Naive thymus-derived CD8-positive, alpha-beta T cell (primary cell): ENCODE data around the gene CLDND2. TPM values are rescaled to one million over a fixed set of nuclear protein-coding genes. Genes with fewer than 3 reads are reported as not detected.
"Not testable (repeated sequence)": the region's sequence is repeated elsewhere in the genome, so short reads cannot be mapped to it uniquely, and the experiment has no call there.

Experiments used
- ATAC-seq, 2 donors: fragments of 150-1000 bp; cut with Tn5 transposase in 1 of 2; sonication (Bioruptor Pico), chemical (Tn5 transposase) in 1 of 2; 1 replicate in 1 of 2; 2 replicates in 1 of 2; pipeline ENCODE4 v1.10.0; 2021; ENCODE audit warnings: mild to moderate bottlenecking in 2 of 2, moderate library complexity in 2 of 2
- POLR2A ChIA-PET: fragments of 350-600 bp; sonication (Branson Sonifier 250); formaldehyde crosslinking; loops from one replicate; lab custom pipeline; 2021; ENCODE audit warnings: antibody characterized with exemption; lab: Charles Lee
- DNase-seq, 10 donors: peaks; one replicate each; pipeline versions ENCODE4 v3.0.0 to v3.0.0-alpha.2; 2020 to 2022
- H3K27ac Mint-ChIP-seq, 10 donors: one replicate each; pipeline ENCODE4 v1.8.0; 2020 to 2022; ENCODE audit warnings: mild to moderate bottlenecking in 10 of 10, mixed read lengths in 10 of 10, moderate library complexity in 4 of 10, inconsistent platforms in 1 of 10
- H3K27me3 Mint-ChIP-seq, 5 donors: one replicate each; pipeline ENCODE4 v1.8.0; 2021 to 2022; ENCODE audit warnings: mixed read lengths in 5 of 5
- H3K36me3 Mint-ChIP-seq, 3 donors: one replicate each; pipeline ENCODE4 v1.8.0; 2020 to 2022; ENCODE audit warnings: mixed read lengths in 3 of 3, mild to moderate bottlenecking in 2 of 3, inconsistent platforms in 1 of 3
- H3K4me1 Mint-ChIP-seq, 4 donors: one replicate each; pipeline ENCODE4 v1.8.0; 2021 to 2022; ENCODE audit warnings: mixed read lengths in 4 of 4
- H3K4me3 Mint-ChIP-seq, 10 donors: one replicate each; pipeline ENCODE4 v1.8.0; 2020 to 2022; ENCODE audit warnings: mild to moderate bottlenecking in 10 of 10, mixed read lengths in 10 of 10, moderate library complexity in 6 of 10, inconsistent platforms in 1 of 10
- H3K9me3 Mint-ChIP-seq, 9 donors: one replicate each; pipeline ENCODE4 v1.8.0; 2020 to 2022; ENCODE audit warnings: mixed read lengths in 9 of 9, mild to moderate bottlenecking in 3 of 9, inconsistent platforms in 1 of 9, moderate library complexity in 1 of 9
- polyA plus RNA-seq, 3 donors: library from polyadenylated mRNA; unstranded; fragments of 300-500 nt; fragmentation: Illumina TruSeq; gene quantifications; one replicate each; pipeline ENCODE4 v1.2.3, GENCODE V29; 2021
- total RNA-seq, 8 experiments: library from RNA in 2 of 8; stranded (reverse) in 2 of 8; gene quantifications; one replicate each; pipeline ENCODE4 v1.2.3 and lab custom pipeline; 2021 to 2026

Gene CLDND2, protein sequence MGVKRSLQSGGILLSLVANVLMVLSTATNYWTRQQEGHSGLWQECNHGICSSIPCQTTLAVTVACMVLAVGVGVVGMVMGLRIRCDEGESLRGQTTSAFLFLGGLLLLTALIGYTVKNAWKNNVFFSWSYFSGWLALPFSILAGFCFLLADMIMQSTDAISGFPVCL
- total RNA-seq (1 to 10 TPM in 1 of 2 experiments, under 1 TPM in 1; 0.73 to 1.7 TPM), polyA plus RNA-seq (not detected), total RNA-seq (lab: John Stamatoyannopoulos, UW) (0 to 1.3 (median 0.45) reads per million in 6 experiments)

DNA sequence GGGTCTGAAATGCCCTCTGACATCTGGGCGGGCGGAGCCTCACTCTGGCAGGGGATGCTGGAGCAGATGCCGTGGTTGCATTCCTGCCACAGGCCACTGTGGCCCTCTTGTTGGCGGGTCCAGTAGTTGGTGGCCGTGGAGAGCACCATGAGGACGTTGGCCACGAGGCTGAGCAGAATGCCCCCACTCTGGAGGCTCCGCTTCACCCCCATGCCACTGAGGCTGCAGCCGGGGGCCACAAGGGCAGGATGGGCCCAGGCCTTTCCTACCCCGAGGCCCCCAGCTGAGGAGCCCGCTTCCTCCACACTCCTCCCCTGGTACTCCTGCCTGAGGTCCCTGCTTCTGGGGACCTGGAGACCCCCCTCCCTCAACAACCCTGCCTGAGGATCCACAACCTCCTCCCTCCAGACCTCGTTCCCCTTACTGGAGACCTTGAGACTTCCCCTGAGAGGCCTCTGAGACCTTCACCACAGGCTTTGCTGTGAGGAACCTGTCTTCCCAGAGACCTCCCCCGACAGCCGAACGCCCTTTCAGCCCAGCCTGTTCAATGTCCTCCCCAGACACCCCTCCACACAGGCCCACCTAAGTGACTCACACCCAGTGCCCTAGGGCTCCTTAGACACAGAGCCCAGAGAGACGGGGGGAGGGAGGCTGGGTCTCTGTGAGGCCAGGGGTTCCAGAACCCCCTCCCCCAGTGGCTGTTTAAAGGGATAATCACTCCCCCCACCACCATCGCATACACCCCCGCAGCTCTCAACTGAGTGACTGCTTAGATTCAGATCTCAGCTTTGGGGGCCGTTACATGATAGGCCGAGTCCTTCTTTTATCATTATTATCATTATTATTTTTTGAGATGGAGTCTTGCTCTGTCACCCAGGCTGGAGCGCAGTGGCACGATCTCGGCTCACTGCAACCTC is at the start of gene CLDND2:
CLDND2 (minus strand) TSS at position 638 of the 917 bp plus-strand sequence; CDS start at position 212, 426 bp downstream.
- ATAC-seq (no peak), DNase-seq (peak in 6 of 10 donors; percentile 10 to 54 (median 30))
- POLR2A ChIA-PET, result interaction anchor here (1.3 to 1.5 kb wide), 5 partner anchors 14 to 245 kb away, joined by 3 to 5 read pairs (median 4); no protein-coding TSS in a partner anchor
- no peaks in the 10 kb centered on the region for H3K27me3 Mint-ChIP-seq
- H3K4me3 Mint-ChIP-seq, result peak within 1 kb of the TSS; percentile 93 to 100 (median 98)
- H3K27ac Mint-ChIP-seq, result peak within 1 kb of the TSS; percentile 91 to 98 (median 96)
- no peaks in the 10 kb centered on the region for H3K9me3 Mint-ChIP-seq
- no peaks in the 10 kb centered on the region for H3K36me3 Mint-ChIP-seq
- peaks cover 61 to 83% (median 77%) of the 10 kb centered on the region in 4 donors for H3K4me1 Mint-ChIP-seq

DNA sequence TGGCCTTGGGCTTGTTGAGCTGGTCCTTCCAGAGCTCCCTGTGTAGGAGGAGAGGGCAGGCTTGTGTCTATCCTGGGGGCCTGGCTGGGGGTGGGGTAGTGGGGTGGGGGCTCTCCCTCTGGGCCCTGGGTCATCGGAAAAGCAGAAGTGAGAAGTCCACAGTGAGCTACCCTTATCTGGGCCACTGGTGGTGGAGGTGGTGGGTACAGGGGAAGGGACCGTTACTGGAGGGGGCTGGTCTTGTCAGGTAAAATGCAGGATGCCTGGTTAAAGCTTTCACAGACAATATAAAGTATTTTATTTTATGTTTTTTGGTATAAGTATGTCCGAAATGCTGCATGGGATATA is 49.0 kb upstream of the CLDND2 start:
- DNase-seq (no peak), ATAC-seq (no peak)
- Mint-ChIP-seq H3K4me1 (peaks cover 5 to 28% (median 7%) of the 10 kb centered on the region in 4 donors), H3K27ac (peak overlapping the region in 2 of 10 donors; percentile 74 to 76), H3K9me3 (no peaks in the 10 kb centered on the region), H3K4me3 (no peak overlapping the region), H3K27me3 (peaks cover 5 to 36% (median 12%) of the 10 kb centered on the region in 5 donors), H3K36me3 (no peaks in the 10 kb centered on the region)
- POLR2A ChIA-PET, result interaction anchor here (1.1 kb wide), 1 partner anchor 77 kb away, joined by 3 read pairs; no protein-coding TSS in a partner anchor

DNA sequence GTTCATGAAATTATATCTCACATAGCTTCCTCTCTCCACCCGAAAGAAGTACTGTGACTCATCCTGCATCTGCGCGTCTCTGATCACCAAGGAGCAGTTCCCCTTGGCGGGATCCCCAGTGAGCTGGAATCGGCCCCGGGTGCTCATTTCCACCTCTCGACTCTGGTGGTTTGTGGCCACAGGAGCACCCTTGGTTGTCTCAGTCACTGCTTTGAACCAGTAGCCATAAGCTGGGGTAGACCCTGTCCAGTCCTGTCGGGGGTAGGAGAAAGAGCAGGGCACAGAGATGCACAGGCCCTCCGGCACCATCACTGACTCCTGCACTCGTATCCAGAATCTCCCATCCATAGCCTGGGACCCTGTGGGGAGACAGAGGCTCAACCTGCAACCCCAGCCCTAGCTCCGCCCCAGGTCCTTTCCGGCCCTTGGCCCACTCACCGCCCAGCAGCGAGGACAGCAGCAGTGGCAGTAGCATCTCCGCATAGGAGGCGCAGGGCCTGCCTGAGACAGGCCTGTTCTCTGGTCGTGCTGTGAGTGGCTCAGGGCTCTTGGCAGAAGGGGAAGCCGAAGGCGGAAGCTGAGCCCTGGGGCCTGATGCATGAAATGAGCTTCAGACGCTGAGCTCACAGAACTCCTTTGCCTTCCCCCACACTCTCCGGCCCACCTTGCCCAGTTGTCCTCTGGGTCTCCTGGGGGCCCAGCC is 48.5 kb upstream of the CLDND2 start, which contains the start of gene SIGLEC10:
SIGLEC10 (minus strand) TSS at position 536 of the 703 bp plus-strand sequence; CDS start at position 475, 61 bp downstream.
- peaks cover 5 to 33% (median 13%) of the 10 kb centered on the region in 5 donors for H3K27me3 Mint-ChIP-seq
- DNase-seq (peak in 1 of 10 donors; percentile 37), ATAC-seq (peak in 1 of 2 donors; percentile 68)
- H3K9me3 Mint-ChIP-seq, result no peaks in the 10 kb centered on the region
- peak within 1 kb of the TSS in 1 of 10 donors; percentile 82 for H3K4me3 Mint-ChIP-seq
- POLR2A ChIA-PET, result interaction anchor here (1.1 kb wide), 1 partner anchor 77 kb away, joined by 3 read pairs; no protein-coding TSS in a partner anchor
- H3K36me3 Mint-ChIP-seq, result no peaks in the 10 kb centered on the region
- peak within 1 kb of the TSS in 2 of 10 donors; percentile 74 to 76 for H3K27ac Mint-ChIP-seq
- peaks cover 5 to 28% (median 7%) of the 10 kb centered on the region in 4 donors for H3K4me1 Mint-ChIP-seq

DNA sequence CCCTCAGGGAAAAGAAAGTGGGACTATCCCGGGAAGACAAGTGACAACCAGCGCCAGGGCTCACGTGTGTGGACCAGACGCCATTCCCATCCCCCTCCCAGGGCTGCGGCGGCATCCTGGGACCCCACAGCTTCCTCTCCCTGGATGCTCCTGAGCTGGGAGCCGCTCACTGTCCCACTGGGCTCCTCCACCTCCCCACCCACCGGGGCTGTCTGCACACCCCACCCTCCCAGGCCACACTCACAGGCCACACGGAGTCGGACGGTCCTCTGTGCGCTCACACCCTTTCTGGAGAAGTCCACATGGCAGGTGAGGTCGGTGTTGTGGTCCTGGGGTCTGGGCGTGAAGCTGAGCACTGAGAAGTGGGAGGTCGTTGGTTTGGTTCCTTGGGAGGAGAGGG is 47.6 kb upstream of the CLDND2 start:
- not testable (repeated sequence) for H3K36me3 Mint-ChIP-seq, ATAC-seq, H3K9me3 Mint-ChIP-seq, H3K27ac Mint-ChIP-seq, DNase-seq, H3K4me3 Mint-ChIP-seq
- Mint-ChIP-seq H3K27me3 (peaks cover 3 to 29% (median 12%) of the 10 kb centered on the region in 5 donors), H3K4me1 (peaks cover 0 to 24% (median 5%) of the 10 kb centered on the region in 4 donors)
- POLR2A ChIA-PET, result interaction anchor here (0.6 kb wide), 1 partner anchor 83 kb away, joined by 3 read pairs; no protein-coding TSS in a partner anchor

DNA sequence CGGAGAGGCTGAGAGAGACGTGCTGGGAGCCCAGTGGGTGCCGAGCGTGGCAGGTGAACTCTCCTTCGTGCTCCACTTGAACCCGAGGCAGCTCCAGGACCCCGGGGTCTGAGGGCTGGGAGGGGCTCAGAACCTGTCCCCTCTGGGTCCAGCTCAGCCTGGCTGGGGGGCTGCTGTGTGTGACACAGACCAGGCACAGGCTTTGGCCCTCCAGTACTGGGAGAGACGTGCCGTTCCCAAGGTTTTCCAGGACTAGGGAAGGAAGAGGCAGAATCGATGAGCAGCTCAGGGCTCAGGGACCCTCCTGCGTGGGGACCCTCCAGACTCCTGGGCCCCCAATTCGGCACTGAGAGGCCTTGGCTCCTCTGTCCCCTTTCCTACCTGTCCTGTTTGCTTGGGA is 46.4 kb upstream of the CLDND2 start:
- Mint-ChIP-seq H3K27ac (no peak overlapping the region), H3K4me1 (peaks cover 0 to 23% (median 5%) of the 10 kb centered on the region in 4 donors)
- POLR2A ChIA-PET, result no interaction called here

DNA sequence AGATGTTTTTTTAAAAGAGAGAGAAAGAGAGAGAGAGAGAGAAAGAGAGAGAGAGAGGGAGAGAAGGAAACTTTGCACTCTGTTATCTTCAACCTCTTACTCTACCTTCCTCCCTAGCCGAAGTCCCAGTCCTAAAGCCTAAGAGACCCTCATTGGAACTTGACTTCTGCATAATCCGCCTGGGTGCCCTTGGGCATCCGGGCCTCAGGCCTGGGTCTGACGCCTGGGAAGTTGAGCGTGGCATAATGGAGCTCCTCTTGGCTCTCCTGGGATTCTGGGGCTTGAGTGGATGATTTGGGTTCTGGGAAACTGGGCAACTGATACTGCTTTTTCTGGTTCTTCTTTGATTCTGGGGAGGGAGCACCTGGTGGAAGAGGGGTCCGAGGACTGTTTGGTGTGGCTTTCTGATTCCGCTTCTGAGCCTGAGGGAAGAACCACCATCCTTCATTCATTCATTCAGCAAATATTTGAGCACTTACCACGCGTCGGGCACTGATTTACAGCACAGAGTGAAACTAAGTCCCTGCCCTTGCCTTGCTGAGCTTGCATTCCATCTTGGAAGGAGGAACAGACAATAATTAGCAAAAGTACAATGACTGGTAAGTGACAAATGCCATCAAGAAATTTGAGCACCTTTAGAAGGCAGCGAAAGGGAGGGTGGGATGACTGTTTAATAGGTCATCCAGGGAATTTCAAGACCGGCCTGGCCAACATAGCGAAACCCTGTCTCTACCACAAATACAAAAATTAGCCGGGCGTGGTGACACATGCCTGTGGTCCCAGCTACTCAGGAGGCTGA is 42.3 kb upstream of the CLDND2 start:
- peaks cover 0 to 15% (median 0%) of the 10 kb centered on the region in 4 donors for H3K4me1 Mint-ChIP-seq
- no peak overlapping the region for H3K27ac Mint-ChIP-seq
- H3K27me3 Mint-ChIP-seq, result peaks cover 0 to 18% (median 6%) of the 10 kb centered on the region in 5 donors
- no peak for DNase-seq
- POLR2A ChIA-PET, result no interaction called here
- ATAC-seq, result no peak
- no peak overlapping the region for H3K4me3 Mint-ChIP-seq
- H3K36me3 Mint-ChIP-seq, result no peaks in the 10 kb centered on the region
- H3K9me3 Mint-ChIP-seq, result peaks cover 0 to 2% (median 0%) of the 10 kb centered on the region in 9 donors

More for the DNA sequence above, 46.4 kb upstream of the CLDND2 start:
- Mint-ChIP-seq H3K9me3 (no peaks in the 10 kb centered on the region), H3K27me3 (peaks cover 3 to 20% (median 14%) of the 10 kb centered on the region in 5 donors), H3K4me3 (no peak overlapping the region), H3K36me3 (no peaks in the 10 kb centered on the region)
- DNase-seq, result no peak
- no peak for ATAC-seq

DNA sequence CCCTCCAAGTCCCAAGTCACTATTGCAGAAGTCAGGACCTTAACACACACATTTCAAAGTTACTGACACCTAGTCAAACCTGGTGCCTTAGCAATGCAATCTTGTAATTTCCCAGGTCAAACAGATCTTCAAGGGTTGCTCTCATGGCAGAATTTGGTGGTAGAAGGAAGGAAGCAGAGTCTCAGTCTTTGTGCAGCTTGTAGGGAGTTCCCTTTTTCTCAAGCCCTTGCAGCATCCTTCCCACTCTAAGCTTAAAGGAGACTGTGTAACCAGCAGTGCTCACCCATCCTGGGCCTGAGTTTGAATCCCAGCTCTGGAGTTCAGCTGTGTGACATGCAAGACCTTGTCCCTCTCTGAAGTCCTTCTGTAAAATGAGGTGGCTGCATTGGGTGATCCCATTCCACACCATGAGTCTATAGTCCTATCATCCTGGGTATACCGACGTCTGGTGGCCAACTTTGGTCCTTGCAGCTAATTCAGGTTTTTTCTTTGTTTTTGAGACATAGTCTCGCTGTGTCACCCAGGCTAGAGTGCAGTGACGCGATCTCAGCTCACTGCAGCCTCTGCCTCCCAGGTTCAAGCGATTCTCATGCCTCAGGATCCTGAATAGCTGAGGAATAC is 38.8 kb upstream of the CLDND2 start:
- peak overlapping the region in 1 of 10 donors; percentile 9 for H3K27ac Mint-ChIP-seq
- H3K4me3 Mint-ChIP-seq, result no peak overlapping the region
- peaks cover 0 to 10% (median 6%) of the 10 kb centered on the region in 3 donors for H3K36me3 Mint-ChIP-seq
- peaks cover 0 to 15% (median 0%) of the 10 kb centered on the region in 4 donors for H3K4me1 Mint-ChIP-seq
- peaks cover 0 to 13% (median 8%) of the 10 kb centered on the region in 9 donors for H3K9me3 Mint-ChIP-seq
- DNase-seq (peak in 4 of 10 donors; percentile 9 to 37 (median 24)), ATAC-seq (peak; percentile 50 to 63)
- peaks cover 0 to 22% (median 7%) of the 10 kb centered on the region in 5 donors for H3K27me3 Mint-ChIP-seq
- POLR2A ChIA-PET, result no interaction called here

DNA sequence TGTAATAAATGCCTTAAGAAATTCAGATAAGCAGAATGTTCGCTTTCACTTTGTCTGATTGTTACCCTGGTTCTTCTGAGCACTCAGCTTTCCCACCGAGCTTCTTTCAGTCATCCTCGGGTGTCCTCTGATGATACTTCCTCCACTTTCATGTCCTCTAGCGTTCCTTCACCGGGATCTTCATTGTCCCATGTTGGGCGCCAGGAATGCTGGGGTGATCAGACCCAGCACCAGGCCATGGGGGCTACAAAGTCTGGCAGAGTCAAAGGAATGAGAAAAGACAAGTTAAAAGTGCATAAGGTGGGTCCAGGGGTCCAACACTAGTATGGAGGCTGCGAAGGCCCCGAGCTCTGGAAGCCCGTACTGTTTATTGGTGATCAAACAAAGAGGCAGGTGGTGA is 33.3 kb upstream of the CLDND2 start:
- Mint-ChIP-seq H3K9me3 (peaks cover 0 to 26% (median 21%) of the 10 kb centered on the region in 9 donors), H3K36me3 (peaks cover 0 to 20% (median 11%) of the 10 kb centered on the region in 3 donors), H3K27ac (peak overlapping the region in 1 of 10 donors; percentile 21), H3K27me3 (peaks cover 0 to 14% (median 3%) of the 10 kb centered on the region in 5 donors), H3K4me3 (no peak overlapping the region), H3K4me1 (peaks cover 0 to 15% (median 1%) of the 10 kb centered on the region in 4 donors)
- POLR2A ChIA-PET, result interaction anchor here (0.6 kb wide), 1 partner anchor 33 kb away, joined by 6 read pairs; no protein-coding TSS in a partner anchor
- DNase-seq, result no peak
- ATAC-seq, result no peak

DNA sequence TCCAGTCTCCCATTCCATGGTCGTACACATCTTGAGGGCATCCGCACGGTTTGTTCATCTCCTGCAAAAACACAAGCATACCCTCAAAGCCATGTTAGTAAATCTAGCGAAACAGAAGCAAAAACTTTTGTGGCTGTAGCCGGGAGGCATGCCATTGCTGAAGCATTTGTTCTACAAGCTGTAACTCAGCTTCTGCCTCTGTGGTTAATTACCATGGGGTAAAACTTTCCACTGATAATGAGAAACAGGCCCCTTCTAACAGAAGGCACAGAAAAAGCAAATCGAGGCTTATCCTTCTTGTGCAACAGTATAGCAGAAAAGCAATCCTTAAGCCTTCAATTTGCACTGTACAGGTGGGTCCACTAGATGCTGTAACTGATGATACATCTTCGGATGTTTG is 31.1 kb upstream of the CLDND2 start:
- H3K27ac Mint-ChIP-seq, ATAC-seq, H3K4me3 Mint-ChIP-seq, DNase-seq, H3K27me3 Mint-ChIP-seq: not testable (repeated sequence)
- Mint-ChIP-seq H3K4me1 (peaks cover 2 to 30% (median 5%) of the 10 kb centered on the region in 4 donors), H3K36me3 (peaks cover 0 to 20% (median 11%) of the 10 kb centered on the region in 3 donors), H3K9me3 (peaks cover 0 to 24% (median 21%) of the 10 kb centered on the region in 9 donors)
- POLR2A ChIA-PET, result interaction anchor here (0.5 kb wide), 1 partner anchor 51 kb away, joined by 3 read pairs; no protein-coding TSS in a partner anchor

DNA sequence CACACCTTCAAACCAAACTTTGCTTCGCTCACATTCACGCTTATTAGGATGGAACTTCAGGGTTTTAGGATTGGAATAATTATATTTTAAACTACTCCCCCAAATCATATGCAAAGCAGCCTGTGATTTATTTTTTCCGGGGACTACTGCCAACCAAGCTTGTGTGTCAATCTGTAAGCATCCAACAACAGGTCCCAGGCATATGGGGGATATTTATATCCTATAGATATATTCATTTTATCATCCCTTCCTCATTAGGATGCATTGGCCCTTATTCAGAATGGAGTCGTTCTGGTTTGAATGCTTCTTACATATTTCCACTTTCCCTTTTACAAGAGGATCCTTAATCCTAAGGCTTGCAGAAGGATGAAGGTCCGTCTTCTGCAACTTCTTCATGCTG is 30.4 kb upstream of the CLDND2 start:
- H3K4me3 Mint-ChIP-seq, result no peak overlapping the region
- H3K27me3 Mint-ChIP-seq, result peaks cover 0 to 7% (median 0%) of the 10 kb centered on the region in 5 donors
- POLR2A ChIA-PET, result interaction anchor here (1.0 kb wide), 1 partner anchor 42 kb away, joined by 3 read pairs; no protein-coding TSS in a partner anchor
- H3K4me1 Mint-ChIP-seq, result peaks cover 2 to 37% (median 12%) of the 10 kb centered on the region in 4 donors
- peaks cover 0 to 24% (median 21%) of the 10 kb centered on the region in 9 donors for H3K9me3 Mint-ChIP-seq
- DNase-seq (no peak), ATAC-seq (no peak)
- H3K36me3 Mint-ChIP-seq, result peaks cover 0 to 20% (median 11%) of the 10 kb centered on the region in 3 donors
- H3K27ac Mint-ChIP-seq, result no peak overlapping the region
